Naive thymus-derived CD8-positive, alpha-beta T cell (primary cell): ENCODE measurements around the gene ARHGEF12. TPM values are rescaled to one million over a fixed set of nuclear protein-coding genes. Genes with fewer than 3 reads are reported as not detected.

Experiments used
- ATAC-seq, 2 donors: fragments of 150-1000 bp; cut with Tn5 transposase in 1 of 2; sonication (Bioruptor Pico), chemical (Tn5 transposase) in 1 of 2; 1 replicate in 1 of 2; 2 replicates in 1 of 2; pipeline ENCODE4 v1.10.0; 2021; ENCODE audit warnings: mild to moderate bottlenecking in 2 of 2, moderate library complexity in 2 of 2
- POLR2A ChIA-PET: fragments of 350-600 bp; sonication (Branson Sonifier 250); formaldehyde crosslinking; loops from one replicate; lab custom pipeline; 2021; ENCODE audit warnings: antibody characterized with exemption; lab: Charles Lee
- DNase-seq, 10 donors: peaks; one replicate each; pipeline versions ENCODE4 v3.0.0 to v3.0.0-alpha.2; 2020 to 2022
- H3K27ac Mint-ChIP-seq, 10 donors: one replicate each; pipeline ENCODE4 v1.8.0; 2020 to 2022; ENCODE audit warnings: mild to moderate bottlenecking in 10 of 10, mixed read lengths in 10 of 10, moderate library complexity in 4 of 10, inconsistent platforms in 1 of 10
- H3K27me3 Mint-ChIP-seq, 5 donors: one replicate each; pipeline ENCODE4 v1.8.0; 2021 to 2022; ENCODE audit warnings: mixed read lengths in 5 of 5
- H3K36me3 Mint-ChIP-seq, 3 donors: one replicate each; pipeline ENCODE4 v1.8.0; 2020 to 2022; ENCODE audit warnings: mixed read lengths in 3 of 3, mild to moderate bottlenecking in 2 of 3, inconsistent platforms in 1 of 3
- H3K4me1 Mint-ChIP-seq, 4 donors: one replicate each; pipeline ENCODE4 v1.8.0; 2021 to 2022; ENCODE audit warnings: mixed read lengths in 4 of 4
- H3K4me3 Mint-ChIP-seq, 10 donors: one replicate each; pipeline ENCODE4 v1.8.0; 2020 to 2022; ENCODE audit warnings: mild to moderate bottlenecking in 10 of 10, mixed read lengths in 10 of 10, moderate library complexity in 6 of 10, inconsistent platforms in 1 of 10
- H3K9me3 Mint-ChIP-seq, 9 donors: one replicate each; pipeline ENCODE4 v1.8.0; 2020 to 2022; ENCODE audit warnings: mixed read lengths in 9 of 9, mild to moderate bottlenecking in 3 of 9, inconsistent platforms in 1 of 9, moderate library complexity in 1 of 9
- polyA plus RNA-seq, 3 donors: library from polyadenylated mRNA; unstranded; fragments of 300-500 nt; fragmentation: Illumina TruSeq; gene quantifications; one replicate each; pipeline ENCODE4 v1.2.3, GENCODE V29; 2021
- total RNA-seq, 8 experiments: library from RNA in 2 of 8; stranded (reverse) in 2 of 8; gene quantifications; one replicate each; pipeline ENCODE4 v1.2.3 and lab custom pipeline; 2021 to 2026

The ARHGEF12 gene
- total and polyA plus RNA-seq, 5 experiments from 2014 or later, result 0.76 to 5.4 (median 1.4) TPM

- Mint-ChIP-seq H3K27me3 (peaks cover 43 to 66% (median 51%) of the 10 kb centered on the region in 5 donors), H3K36me3 (peaks cover 0 to 5% (median 0%) of the 10 kb centered on the region in 3 donors), H3K4me3 (no peak overlapping the region), H3K9me3 (peaks cover 0 to 6% (median 0%) of the 10 kb centered on the region in 9 donors), H3K27ac (no peak overlapping the region), H3K4me1 (peaks cover 18 to 28% (median 24%) of the 10 kb centered on the region in 4 donors)
- DNase-seq (no peak), ATAC-seq (no peak)
- POLR2A ChIA-PET, result interaction anchor here (0.7 to 1.0 kb wide), 4 partner anchors 8 to 390 kb away, joined by 3 to 6 read pairs (median 3); no protein-coding TSS in a partner anchor
These were observed 10.0 kb downstream of the ARHGEF12 start for GRCh38 chr11:120346233-120346632.

DNA sequence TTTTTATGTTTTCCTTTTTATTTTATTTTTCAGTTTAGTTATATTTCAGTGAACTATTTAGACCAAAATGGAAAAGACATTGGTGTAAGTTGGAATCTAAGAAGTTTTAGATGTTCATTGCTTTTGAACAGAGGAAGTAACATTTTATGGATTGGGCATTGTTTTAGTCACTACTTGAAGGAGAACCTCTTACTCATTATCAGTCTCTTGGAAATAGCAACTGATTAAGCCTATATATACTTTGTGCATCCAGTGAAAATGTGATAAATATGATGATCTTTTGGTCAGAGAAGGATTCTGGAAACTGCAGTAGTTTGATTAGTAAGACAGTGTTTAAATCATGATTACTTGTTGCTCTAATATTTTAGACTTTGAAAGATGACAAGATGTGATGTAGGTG lies 14.4 kb downstream of the ARHGEF12 start:
- no peak for ATAC-seq
- POLR2A ChIA-PET, result no interaction called here
- Mint-ChIP-seq H3K9me3 (no peaks in the 10 kb centered on the region), H3K4me1 (peaks cover 6 to 9% (median 8%) of the 10 kb centered on the region in 4 donors), H3K27ac (no peak overlapping the region), H3K4me3 (no peak overlapping the region), H3K27me3 (peaks cover 38 to 84% (median 65%) of the 10 kb centered on the region in 5 donors), H3K36me3 (peaks cover 0 to 3% (median 0%) of the 10 kb centered on the region in 3 donors)
- DNase-seq, result no peak

DNA sequence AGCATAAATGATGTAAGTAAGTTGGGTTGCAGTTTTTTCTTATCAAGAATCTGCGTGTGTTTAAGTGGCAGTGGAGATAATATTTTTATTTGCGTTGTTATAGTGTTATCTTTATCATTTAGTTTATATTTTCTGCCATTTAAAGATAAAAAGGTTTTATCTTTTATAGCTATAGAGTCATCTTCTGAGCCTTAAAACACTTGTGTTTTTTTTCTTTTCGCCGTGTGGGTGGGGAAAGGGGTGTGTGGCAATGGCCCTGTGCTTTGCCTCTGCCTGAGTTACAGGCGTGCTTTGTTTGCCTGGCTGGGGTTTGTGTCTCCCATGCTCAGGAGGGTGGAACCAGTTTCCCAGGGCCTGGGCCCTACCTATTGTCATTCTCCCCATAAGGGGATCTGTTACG lies 16.2 kb downstream of the ARHGEF12 start:
- ATAC-seq, result no peak
- Mint-ChIP-seq H3K27me3 (peaks cover 34 to 85% (median 62%) of the 10 kb centered on the region in 5 donors), H3K27ac (no peak overlapping the region)

GRCh38 chr11:120354068-120354467 lies 17.9 kb downstream of the ARHGEF12 start:
- Mint-ChIP-seq H3K27ac (no peak overlapping the region), H3K4me1 (peaks cover 0 to 4% (median 0%) of the 10 kb centered on the region in 4 donors), H3K4me3 (no peak overlapping the region), H3K9me3 (no peaks in the 10 kb centered on the region), H3K36me3 (peaks cover 0 to 5% (median 5%) of the 10 kb centered on the region in 3 donors), H3K27me3 (peaks cover 31 to 88% (median 65%) of the 10 kb centered on the region in 5 donors)
- POLR2A ChIA-PET, result no interaction called here
- DNase-seq, result no peak
- ATAC-seq, result no peak

More for the DNA sequence above, 16.2 kb downstream of the ARHGEF12 start:
- H3K4me3 Mint-ChIP-seq, result no peak overlapping the region
- H3K36me3 Mint-ChIP-seq, result peaks cover 0 to 4% (median 3%) of the 10 kb centered on the region in 3 donors
- H3K9me3 Mint-ChIP-seq, result no peaks in the 10 kb centered on the region
- H3K4me1 Mint-ChIP-seq, result peaks cover 0 to 4% (median 1%) of the 10 kb centered on the region in 4 donors
- DNase-seq, result no peak
- POLR2A ChIA-PET, result no interaction called here

DNA sequence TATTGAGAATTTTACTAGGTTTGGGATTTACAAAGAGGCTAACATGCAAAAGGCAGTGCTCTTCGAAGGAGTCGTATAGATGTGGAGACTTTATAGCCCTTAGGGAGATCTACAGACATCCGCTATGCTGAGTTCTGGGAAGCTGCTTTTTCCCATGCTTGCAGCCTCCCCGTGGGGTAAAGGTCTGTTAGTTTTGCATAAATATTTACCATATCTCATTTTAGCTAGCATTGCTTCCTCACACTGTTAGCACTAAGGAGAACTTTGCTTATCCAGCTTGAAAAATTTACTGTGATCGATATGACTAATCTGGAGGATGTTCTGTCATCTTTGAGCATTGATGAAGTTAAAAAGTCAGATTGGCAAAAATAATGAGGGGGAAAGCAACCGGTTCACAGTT lies 18.6 kb downstream of the ARHGEF12 start:
- Mint-ChIP-seq H3K27me3 (peaks cover 29 to 88% (median 62%) of the 10 kb centered on the region in 5 donors), H3K27ac (no peak overlapping the region), H3K9me3 (no peaks in the 10 kb centered on the region), H3K4me1 (peaks cover 0 to 4% (median 0%) of the 10 kb centered on the region in 4 donors), H3K4me3 (no peak overlapping the region), H3K36me3 (peaks cover 0 to 5% (median 5%) of the 10 kb centered on the region in 3 donors)
- DNase-seq (no peak), ATAC-seq (no peak)
- POLR2A ChIA-PET, result no interaction called here

GRCh38 chr11:120357620-120358019 lies 21.4 kb downstream of the ARHGEF12 start:
- H3K4me3 Mint-ChIP-seq, result no peak overlapping the region
- ATAC-seq (no peak), DNase-seq (no peak)
- peaks cover 29 to 68% (median 51%) of the 10 kb centered on the region in 5 donors for H3K27me3 Mint-ChIP-seq
- no peaks in the 10 kb centered on the region for H3K9me3 Mint-ChIP-seq
- peaks cover 0 to 5% (median 2%) of the 10 kb centered on the region in 3 donors for H3K36me3 Mint-ChIP-seq
- POLR2A ChIA-PET, result no interaction called here
- no peak overlapping the region for H3K27ac Mint-ChIP-seq
- peaks cover 0 to 4% (median 0%) of the 10 kb centered on the region in 4 donors for H3K4me1 Mint-ChIP-seq

GRCh38 chr11:120358729-120359128 lies 22.5 kb downstream of the ARHGEF12 start:
- POLR2A ChIA-PET, result no interaction called here
- ATAC-seq (no peak), DNase-seq (no peak)
- Mint-ChIP-seq H3K4me3 (no peak overlapping the region), H3K36me3 (peaks cover 0 to 5% (median 2%) of the 10 kb centered on the region in 3 donors), H3K27ac (no peak overlapping the region), H3K4me1 (peaks cover 0 to 1% (median 0%) of the 10 kb centered on the region in 4 donors), H3K9me3 (no peaks in the 10 kb centered on the region), H3K27me3 (peaks cover 21 to 60% (median 40%) of the 10 kb centered on the region in 5 donors)

DNA sequence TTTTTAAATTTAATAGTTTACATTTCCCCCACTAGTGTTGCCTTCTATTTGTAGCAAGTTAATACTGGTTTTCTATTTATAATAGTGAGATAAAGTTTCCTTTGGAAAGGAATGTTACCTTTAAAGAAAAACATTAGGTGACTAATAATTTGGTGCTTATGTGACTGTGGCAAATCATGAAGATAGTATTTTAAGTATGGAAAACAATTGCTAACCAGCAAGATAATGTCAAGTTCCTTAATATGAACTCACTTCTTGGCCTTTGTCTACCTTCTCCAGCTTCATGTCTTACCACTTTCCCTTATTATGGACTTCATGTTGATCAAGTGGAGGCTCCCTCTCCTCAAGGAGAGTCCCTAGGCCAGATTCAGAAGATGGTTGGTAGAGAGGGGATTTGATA lies 27.2 kb downstream of the ARHGEF12 start:
- Mint-ChIP-seq H3K27me3 (peaks cover 12 to 34% (median 19%) of the 10 kb centered on the region in 5 donors), H3K9me3 (no peaks in the 10 kb centered on the region), H3K4me1 (no peaks in the 10 kb centered on the region), H3K27ac (no peak overlapping the region), H3K36me3 (no peaks in the 10 kb centered on the region), H3K4me3 (no peak overlapping the region)
- POLR2A ChIA-PET, result no interaction called here
- no peak for ATAC-seq
- no peak for DNase-seq

GRCh38 chr11:120365512-120365911 lies 29.3 kb downstream of the ARHGEF12 start:
- Mint-ChIP-seq H3K27me3 (peaks cover 3 to 24% (median 9%) of the 10 kb centered on the region in 5 donors), H3K27ac (no peak overlapping the region), H3K9me3 (no peaks in the 10 kb centered on the region), H3K4me1 (no peaks in the 10 kb centered on the region), H3K4me3 (no peak overlapping the region), H3K36me3 (no peaks in the 10 kb centered on the region)
- ATAC-seq (no peak), DNase-seq (no peak)
- POLR2A ChIA-PET, result no interaction called here

GRCh38 chr11:120372296-120372695 lies 36.1 kb downstream of the ARHGEF12 start:
- H3K27me3 Mint-ChIP-seq, result peaks cover 4 to 14% (median 10%) of the 10 kb centered on the region in 5 donors
- H3K4me1 Mint-ChIP-seq, result no peaks in the 10 kb centered on the region
- no peak for ATAC-seq
- POLR2A ChIA-PET, result no interaction called here
- no peak overlapping the region for H3K4me3 Mint-ChIP-seq
- H3K27ac Mint-ChIP-seq, result no peak overlapping the region
- H3K9me3 Mint-ChIP-seq, result no peaks in the 10 kb centered on the region
- no peak for DNase-seq
- H3K36me3 Mint-ChIP-seq, result no peaks in the 10 kb centered on the region

DNA sequence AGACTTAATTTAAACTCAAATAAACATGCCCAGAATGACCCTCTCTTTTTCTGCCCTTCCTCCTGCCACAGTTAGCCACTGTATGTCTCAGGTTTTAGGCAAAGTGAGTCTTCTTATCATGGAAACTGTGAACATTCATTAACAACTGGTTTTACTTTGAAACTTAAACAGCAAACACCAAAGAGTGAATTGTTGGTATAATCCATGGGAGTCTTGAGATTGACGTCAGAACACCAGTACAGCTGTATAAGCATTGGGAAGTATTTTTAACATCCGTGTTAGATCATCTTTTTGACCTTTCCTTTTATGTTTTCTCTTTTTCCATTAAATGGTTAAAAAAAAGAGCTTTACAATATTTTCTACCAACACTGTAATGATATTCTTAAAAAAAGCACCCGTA lies 38.9 kb downstream of the ARHGEF12 start:
- Mint-ChIP-seq H3K36me3 (peaks cover 0 to 8% (median 8%) of the 10 kb centered on the region in 3 donors), H3K27me3 (peaks cover 4 to 12% (median 11%) of the 10 kb centered on the region in 5 donors), H3K4me3 (no peak overlapping the region), H3K27ac (peak overlapping the region in 1 of 10 donors; percentile 9), H3K4me1 (peaks cover 0 to 3% (median 0%) of the 10 kb centered on the region in 4 donors), H3K9me3 (peaks cover 4 to 13% (median 10%) of the 10 kb centered on the region in 9 donors)
- DNase-seq, result no peak
- POLR2A ChIA-PET, result no interaction called here
- no peak for ATAC-seq

- H3K27me3 Mint-ChIP-seq, result peaks cover 8 to 15% (median 14%) of the 10 kb centered on the region in 5 donors
- POLR2A ChIA-PET, result no interaction called here
- no peak overlapping the region for H3K27ac Mint-ChIP-seq
- no peak for ATAC-seq
- peaks cover 0 to 3% (median 0%) of the 10 kb centered on the region in 4 donors for H3K4me1 Mint-ChIP-seq
- H3K36me3 Mint-ChIP-seq, result peaks cover 0 to 8% (median 8%) of the 10 kb centered on the region in 3 donors
- peaks cover 6 to 13% (median 10%) of the 10 kb centered on the region in 9 donors for H3K9me3 Mint-ChIP-seq
- no peak overlapping the region for H3K4me3 Mint-ChIP-seq
- DNase-seq, result no peak
These were observed 40.5 kb downstream of the ARHGEF12 start for GRCh38 chr11:120376547-120377182.

- ATAC-seq (no peak), DNase-seq (no peak)
- POLR2A ChIA-PET, result no interaction called here
- Mint-ChIP-seq H3K4me3 (no peak overlapping the region), H3K36me3 (peaks cover 0 to 10% (median 9%) of the 10 kb centered on the region in 3 donors), H3K27me3 (peaks cover 11 to 33% (median 21%) of the 10 kb centered on the region in 5 donors), H3K4me1 (peaks cover 0 to 3% (median under 1%) of the 10 kb centered on the region in 4 donors), H3K9me3 (peaks cover 7 to 14% (median 11%) of the 10 kb centered on the region in 9 donors), H3K27ac (no peak overlapping the region)
These were observed 42.3 kb downstream of the ARHGEF12 start for GRCh38 chr11:120378474-120378873.
